GM19193 (cell line): ENCODE results near the gene EFNA3.

Source experiments
- POLR2A ChIP-seq: IDR thresholded peaks from 4 replicates; pipeline ENCODE4 v1.6.1; 2011; ENCODE audit not compliant: insufficient read depth, insufficient read length; ENCODE audit errors: extremely low read depth

The EFNA3 gene

DNA sequence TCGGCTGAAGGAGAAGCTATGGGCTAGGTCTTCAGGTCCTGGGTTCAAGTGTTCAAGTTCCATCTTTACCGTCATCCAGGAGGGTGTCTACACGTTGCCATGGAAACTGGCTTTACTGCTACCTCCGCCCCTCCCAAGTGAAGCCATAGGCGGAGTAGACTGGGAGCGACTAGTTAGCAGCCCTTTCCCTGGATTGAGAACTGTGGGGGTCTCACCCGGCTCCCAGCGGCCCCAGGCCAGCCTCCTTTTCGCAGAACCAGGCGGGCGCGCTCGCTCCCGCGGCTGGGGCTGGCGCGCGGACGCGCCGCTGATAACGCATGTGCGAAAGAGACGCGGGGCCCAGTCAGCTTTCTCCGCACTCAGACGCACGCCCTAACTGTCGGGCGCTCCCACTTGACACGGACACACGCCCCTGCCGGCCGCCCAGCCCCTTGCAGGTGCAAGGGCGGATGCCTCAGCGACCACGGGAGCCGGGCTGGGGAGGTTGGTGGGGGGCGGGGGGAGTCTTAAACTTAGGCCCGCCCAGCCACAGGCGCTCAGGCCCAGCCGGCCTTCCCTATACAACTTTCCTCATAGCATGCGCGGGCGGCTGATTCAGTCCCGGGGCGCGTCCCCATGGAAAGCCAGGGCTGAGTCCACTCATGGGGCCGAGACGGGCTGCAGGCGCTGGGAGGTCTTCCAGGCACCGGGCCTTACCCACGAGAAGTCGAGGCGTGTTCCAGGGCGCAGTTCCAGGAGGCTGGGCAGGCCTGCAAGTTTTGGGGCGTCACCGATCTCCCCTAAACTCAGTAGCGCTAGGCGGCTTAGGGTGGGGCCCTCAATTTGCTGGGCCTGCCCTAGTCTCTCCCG, 7.7 kb upstream of the EFNA3 start:
- no peak for TF ChIP-seq POLR2A

DNA sequence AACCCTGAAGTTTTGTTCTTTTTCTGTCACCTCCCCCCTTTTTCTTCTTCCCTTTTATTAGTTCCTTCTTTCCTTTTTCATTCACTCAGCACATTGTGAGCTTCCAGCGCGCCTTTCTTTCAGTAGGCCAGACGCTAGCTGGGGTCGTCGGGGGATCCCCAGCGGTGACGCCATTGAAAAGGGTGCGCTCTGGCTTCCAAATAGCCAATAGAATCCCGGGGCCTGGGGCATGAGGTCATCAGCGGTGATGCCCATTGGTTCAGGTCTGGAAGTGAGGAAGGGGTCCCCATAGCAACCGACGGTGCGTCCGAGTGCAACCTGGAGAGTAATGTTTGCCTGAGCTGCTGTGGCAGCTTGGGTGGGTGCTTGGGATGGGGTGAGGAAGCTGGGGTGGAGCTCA, 6.9 kb upstream of the EFNA3 start:
- no peak for TF ChIP-seq POLR2A

DNA sequence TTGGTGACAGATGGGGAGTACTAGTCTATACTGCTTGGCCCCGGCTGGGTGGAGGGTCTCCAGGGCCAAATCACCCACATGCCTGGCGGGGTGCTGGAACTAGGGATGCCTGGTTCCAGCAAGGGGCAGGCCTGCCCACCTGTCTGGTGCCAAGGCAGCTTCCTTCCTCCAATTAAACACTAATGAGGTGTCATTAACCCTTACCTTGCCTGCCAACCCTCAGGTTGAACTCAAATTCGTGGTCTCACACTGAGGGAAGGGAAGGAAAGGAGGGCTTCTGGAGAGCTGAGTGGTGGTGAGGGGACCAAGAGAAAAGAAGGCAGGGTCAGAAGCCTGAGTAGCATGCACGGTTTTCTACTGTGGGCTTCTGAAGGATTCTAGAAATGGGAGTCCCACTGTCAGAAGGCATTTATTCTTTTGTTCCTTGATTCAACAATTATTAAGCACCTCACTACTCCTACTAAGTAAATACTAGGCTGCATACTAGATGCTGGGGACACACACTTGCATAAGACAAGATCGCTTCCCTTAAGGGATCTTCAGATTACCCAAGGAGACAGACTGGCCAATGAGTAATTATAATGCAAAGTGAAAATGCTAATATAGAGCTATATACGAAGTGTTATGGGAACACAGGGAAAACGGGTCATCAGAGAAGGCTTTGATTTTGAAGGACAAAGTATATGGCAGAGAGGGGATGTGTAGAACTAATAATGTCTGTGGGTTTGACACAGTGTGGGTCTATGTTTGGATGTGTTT, 5.9 kb upstream of the EFNA3 start:
- TF ChIP-seq POLR2A: no peak

DNA sequence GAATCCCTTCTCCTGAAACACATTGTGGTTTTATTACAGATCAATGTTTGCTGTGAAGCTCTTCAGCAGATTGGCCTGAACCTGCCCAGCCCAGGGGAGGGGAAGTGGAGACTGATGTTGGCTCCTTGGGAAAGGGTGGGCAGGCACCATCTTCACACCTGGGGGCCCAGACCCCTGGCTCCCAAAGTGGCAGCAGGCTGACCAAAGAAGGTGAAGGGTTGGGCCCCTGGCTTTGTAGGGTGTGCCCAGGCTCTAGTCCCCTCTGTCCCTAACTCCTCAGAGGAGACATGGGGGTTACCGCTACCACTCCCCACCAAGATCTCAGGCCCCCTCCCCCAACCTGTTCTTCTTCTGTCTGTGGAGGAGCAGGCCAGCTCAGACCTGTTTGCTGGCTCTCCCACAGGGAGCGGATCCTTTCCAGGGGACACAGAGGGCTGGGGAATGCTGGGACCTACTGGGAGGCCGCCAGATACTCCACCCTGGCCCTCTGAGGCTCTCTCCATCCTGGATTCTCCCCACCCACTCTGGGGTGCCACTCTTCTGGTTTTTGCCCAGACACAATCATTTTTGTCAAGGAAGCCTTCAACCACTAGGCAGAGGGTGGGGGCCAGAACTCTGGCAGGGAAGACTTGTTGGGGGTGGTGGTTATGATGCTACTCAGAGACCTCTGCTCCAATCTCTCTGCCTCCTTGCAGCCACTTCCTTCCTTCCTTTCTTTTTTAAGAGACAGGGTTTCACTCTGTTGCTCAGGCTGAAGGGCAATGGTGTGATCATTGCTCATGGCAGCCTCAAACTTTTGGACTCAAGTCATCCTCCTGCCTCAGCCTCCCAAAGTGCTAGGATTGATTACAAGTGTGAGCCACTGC, 5.0 kb upstream of the EFNA3 start:
- no peak for TF ChIP-seq POLR2A

DNA sequence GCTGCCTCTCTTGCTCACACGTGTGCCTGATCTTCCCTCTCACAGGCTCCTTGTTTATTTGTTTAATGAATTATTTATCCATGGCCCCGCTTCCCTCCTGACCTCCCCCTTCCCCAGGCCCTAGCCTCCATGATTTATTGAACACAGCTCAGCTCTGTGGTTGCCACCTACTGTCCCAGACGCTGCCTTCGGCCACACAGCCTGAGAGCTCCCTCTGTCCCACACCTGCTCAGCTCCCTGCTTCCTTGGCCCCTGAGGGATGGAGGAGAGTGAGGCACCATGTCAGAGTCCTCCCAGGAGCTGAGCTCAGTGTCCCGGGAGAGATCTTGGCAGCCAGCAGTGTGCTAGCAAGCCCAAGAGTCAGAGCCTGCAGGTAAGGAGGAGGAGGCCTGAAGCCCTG, 3.1 kb upstream of the EFNA3 start:
- TF ChIP-seq POLR2A: no peak

DNA sequence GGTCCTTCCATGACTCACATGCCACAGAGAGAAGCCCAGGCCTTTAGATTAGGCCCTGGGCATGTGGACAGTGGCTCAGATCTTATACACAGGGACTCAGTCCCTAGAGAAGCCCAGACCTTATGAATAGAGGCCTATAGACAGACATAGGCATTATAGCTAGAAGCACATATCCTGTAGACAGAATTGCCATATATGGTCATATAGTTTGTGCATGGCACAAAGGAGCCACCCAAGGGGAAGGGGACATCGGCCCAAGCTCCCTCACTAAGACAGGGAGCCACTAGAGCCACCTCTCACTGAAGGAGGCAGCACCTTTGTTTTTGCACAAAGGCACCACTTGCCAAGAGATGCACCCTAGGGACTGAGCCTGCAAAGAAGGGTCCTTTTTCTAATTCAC, 2.3 kb upstream of the EFNA3 start:
- no peak for TF ChIP-seq POLR2A

DNA sequence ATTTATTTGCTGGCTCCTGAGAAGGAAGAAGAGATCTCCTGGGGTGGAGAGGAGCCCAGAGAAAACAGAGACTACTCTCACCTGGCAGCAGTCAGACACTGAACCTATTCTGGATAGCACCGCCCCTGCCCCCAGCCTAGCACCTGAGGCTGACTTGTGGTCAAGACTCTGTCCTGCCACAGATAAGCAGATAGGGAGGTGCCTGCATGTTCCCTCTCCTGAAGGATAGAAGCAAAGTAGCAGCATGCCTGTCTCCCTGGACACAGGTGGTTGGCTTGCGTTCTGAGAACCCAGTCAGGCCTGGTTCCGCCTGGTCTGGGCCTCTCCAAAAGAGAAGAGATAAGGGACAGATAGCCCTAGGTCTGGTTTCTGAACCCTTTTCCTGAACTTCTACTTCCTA, 1.3 kb upstream of the EFNA3 start:
- no peak for TF ChIP-seq POLR2A

DNA sequence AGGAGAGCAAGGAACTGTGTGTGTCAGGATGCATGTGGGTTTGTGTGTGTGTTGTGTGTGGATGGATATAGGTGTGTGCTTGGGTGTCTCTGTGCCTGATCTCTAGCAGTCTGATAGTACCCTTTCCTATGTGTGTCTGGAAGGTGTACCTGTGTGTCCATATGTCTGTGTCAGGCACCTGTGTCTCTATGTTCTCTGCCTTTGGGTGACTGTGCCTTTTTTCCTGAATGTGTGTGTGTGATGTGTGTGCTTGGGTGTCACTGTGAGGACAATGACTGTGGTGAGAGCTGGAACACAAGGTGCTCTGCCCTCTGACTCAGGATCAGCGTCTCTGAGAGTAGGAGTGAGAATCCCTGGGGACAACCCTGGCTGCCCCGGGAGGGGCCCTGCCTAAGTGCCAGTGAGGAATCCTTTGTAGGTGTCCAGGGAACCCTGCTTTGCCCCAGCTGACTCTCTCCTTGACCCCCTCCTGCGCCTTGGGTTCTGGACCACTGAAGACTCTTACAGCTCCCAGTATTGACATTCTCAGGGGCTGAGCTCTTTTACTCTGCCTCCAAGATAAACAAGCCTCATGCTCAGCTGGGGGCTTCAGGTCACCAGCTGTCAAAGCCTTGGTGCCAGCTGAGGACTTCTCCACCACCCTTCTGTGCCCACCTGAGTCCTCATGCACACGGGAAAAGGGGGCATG, 735 bp upstream of the EFNA3 start:
- TF ChIP-seq POLR2A: no peak

DNA sequence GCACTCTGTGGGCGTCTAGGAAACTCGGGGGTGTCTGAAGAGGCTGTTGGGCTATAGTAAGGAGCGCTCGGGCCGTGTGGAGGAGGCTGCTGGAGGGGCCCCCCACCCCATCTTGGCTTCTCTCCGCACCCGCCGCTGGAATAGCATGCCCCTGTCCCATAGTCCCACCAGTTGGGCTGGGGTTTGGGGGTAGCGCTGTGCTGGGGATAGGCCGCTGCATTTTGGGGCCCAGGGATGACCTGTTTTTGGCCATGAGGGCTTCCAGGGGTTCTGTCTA, 511 bp downstream of the EFNA3 start:
- TF ChIP-seq POLR2A: no peak

DNA sequence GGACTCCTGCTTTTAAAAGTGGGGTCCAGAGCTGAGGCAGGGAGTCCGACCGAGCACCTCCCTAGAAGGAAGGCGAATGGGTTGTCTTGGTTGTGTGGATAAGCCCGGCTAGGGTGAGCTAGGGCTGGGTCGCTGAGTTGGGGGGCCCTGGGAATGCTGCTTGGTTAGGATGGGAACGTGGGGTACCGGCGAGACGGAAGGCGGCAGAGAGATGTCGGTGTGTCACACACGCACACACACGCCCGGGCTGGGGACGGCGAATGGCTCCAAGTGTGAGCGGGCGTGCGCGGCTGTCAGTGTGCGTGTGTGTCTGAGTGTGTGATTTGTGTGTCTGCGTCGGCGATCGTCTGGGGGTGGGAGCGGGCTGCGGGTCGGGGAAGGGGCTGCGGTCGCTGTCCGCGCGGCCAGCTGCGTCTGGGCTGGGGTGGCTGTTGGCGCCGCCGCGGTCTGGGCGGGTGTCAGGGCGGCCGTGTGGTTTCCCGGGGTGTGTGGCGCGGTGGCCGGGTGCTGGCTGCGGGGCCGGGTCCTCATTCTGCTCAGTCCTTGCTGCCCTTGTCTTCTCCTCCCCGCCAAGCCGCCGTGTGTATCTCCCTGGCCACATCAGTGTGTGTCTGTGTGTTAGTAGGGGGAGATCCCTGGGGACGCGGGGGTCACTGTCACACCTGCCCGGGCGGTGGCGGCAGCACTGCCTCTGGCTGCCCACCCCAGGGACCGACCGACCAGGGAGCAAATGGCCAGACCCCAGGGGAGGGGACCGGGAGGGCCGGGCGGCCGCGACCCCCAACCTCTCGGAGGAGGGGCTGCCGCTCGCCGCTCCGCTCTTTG, 1.1 kb downstream of the EFNA3 start:
- TF ChIP-seq POLR2A: no peak

DNA sequence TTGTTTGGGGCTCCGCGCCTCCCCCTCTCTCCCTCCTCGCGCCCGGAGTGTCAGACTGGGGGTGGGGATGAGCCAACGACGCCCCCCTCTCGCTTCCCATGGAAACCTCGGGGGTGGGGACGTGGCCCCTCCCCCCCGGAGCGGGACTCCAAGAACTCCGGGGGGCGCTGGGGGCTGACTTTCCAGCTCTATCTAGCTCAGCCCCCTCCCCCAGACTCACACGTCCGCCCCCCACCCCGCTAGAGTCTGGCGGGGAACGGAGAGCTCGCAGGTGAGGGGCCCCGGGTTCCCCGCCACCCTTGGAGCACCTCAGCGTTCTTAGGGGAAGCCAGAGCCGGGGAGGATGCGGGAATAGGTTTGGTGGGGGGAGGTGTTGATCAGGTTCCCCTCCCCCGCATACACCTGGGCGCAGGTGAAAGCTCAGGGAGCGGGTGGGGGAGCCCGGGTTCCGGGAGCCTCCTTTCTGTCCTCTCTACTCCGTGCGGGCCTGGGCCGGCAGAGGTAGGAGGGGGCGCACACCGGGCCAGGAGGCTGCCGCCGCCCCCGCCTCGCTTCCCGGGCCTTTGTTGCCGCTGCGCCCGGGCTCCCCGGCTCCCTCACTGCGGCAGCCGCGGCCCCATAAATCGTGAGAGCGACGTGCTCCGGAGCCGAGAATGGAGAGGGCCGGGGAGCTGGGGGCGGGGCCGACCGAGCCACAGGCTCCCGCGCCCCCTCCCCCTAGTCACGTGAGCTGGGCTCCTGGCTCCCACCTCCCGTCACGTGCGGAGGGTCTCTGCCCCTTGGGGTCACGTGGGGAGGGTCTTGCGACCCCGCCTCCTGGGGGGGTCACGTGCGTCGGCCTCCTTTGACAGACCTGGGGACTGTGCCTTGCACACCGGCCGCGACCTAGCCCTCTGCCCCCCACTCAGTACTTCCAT, 1.9 kb downstream of the EFNA3 start:
- no peak for TF ChIP-seq POLR2A

DNA sequence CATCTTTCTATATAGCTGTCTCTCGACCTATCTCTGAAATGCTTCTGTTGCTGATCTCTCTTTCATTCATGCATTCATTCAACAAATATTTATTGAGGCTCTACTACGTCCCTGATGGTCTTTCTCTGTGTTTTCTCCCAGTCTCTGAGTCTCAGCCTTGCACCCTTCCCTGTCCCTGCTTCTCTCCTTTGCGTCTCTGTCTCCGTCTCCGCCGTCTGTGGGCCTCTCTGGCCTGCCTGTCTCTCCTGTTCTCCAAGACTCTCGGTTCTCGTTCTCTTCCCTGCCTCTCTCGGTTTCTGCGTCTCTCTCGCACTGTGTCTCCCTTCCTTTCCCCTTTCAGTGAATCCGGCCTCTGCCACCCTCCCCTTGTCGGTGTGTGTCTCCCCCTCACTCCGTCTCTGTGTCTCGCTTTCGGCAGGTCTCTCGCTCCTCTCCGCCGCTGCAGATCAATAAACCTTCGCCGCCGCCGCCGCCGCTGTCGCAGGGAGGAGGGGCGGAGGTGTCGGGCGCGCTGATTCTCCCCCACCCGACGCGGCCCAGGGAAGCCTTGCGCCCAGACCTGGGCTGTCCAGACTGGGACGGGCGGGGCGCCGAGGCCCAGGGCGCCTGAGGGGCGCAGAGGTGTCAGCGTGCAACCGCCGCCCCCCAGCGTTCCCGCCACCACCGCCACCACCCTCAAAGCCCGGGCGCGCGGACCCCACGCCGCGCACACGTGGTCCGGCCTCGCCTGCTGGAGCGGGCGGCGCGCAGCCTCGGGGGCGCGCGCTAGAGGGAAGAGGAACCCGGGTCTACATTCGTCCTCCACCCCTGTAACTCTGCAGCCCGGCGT, 3.0 kb downstream of the EFNA3 start:
- no peak for TF ChIP-seq POLR2A
